Right lobe of liver (tissue), 4 donors: ENCODE data around the gene MS4A14.

ENCODE experiments used
- POLR2A ChIP-seq: fragments of 450-650 bp; IDR thresholded peaks from one replicate; pipeline ENCODE4 v1.6.1; 2017; ENCODE audit warnings: antibody characterized with exemption, mild to moderate bottlenecking
- TF ChIP-seq, protein P1 (sequence below), 4 donors: fragments of 200-600 bp in 3 of 4; fragments of 450-650 bp in 1 of 4; IDR thresholded peaks; one replicate each; pipeline versions ENCODE4 v1.5.1 to v1.8.0; 2016 to 2022; ENCODE audit warnings: antibody characterized with exemption in 4 of 4, mild to moderate bottlenecking in 2 of 4
- donor health status: DM: no; HTN: no; CAD: no.
- donor health status: DM: no; HTN: no; CAD: no.
- donor health status: DM: no; HTN: yes; CAD: no.

DNA sequence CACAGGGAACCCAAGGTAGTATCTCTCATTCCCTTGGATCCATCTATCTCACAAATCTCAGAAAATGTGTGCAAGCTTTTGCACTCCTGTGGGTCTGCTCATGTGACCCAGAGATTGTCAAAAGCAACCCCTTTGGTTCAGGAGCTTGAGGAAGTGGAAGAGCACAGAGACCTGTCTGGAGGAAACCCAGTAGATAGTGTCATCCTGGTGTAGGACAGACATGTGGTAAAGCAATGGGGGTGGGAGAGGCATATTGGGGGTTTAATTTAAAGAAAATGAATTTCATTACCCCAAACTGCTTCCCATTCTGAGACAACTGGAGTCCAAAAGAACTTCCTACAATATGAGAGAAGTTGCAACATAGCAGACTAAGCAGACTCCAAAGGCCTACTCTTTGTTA lies 5.8 kb upstream of the MS4A14 start:
- TF ChIP-seq, protein P1, sequence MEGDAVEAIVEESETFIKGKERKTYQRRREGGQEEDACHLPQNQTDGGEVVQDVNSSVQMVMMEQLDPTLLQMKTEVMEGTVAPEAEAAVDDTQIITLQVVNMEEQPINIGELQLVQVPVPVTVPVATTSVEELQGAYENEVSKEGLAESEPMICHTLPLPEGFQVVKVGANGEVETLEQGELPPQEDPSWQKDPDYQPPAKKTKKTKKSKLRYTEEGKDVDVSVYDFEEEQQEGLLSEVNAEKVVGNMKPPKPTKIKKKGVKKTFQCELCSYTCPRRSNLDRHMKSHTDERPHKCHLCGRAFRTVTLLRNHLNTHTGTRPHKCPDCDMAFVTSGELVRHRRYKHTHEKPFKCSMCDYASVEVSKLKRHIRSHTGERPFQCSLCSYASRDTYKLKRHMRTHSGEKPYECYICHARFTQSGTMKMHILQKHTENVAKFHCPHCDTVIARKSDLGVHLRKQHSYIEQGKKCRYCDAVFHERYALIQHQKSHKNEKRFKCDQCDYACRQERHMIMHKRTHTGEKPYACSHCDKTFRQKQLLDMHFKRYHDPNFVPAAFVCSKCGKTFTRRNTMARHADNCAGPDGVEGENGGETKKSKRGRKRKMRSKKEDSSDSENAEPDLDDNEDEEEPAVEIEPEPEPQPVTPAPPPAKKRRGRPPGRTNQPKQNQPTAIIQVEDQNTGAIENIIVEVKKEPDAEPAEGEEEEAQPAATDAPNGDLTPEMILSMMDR (IDR thresholded peaks at IDR 0.05) = no peak
- TF ChIP-seq POLR2A = no peak
